NCI-H1694 treated with DMSO at 0.1 percent for 48 hours (cell line): ENCODE results near the gene CENPV.
A peak's percentile ranks its signal among the peaks of the same experiment; 100 is the strongest.
"Not testable (repeated sequence)": the region's sequence is repeated elsewhere in the genome, so short reads cannot be mapped to it uniquely, and the experiment has no call there.

ENCODE experiments used
- DNase-seq: peaks from one replicate; lab custom pipeline; 2025; lab: John Stamatoyannopoulos, UW

Gene CENPV

DNA sequence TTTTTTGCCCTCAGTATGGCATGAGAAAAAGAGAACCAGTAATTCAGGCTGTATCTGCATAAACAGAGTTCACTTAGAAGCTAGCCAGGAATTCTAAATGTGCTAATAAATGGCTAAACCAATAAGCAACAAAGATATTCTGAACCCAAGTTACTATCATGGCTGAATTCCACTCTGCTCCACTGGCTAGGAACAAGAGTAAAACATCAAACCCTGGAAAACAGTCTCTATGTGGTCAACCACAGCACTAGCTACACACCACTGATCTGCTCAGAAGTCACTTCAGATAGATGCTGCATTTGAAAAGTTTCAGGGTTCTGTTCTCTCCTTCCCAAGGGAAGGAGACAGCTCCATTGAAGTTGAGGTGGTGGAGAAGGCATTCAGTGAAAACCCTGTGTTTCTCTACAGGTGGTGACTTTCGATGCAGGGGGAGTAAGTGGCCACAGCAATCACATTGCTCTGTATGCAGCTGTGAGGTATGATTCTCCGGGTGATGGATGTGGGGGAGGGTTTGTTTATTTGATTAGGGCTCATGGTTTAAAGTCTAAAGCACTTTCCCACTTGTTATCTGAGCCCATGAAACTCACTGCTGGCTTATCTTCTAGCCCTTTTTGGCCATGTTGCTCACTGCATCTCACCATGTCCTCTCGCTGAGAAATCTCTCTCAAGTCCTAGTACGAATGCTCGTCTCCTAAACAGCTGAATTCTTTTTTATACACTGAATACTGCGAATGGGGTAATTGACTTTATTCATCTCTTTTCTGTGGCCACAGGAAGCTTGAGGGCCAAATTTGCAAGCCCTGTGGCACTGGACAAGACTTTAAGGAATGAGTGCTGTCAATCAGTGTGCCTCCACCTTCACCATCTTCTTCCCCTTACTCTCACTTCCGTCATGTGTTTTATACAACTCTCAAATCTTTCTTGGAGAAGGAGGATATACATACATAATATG lies 39.9 kb downstream of the CENPV start:
- no peak for DNase-seq

DNA sequence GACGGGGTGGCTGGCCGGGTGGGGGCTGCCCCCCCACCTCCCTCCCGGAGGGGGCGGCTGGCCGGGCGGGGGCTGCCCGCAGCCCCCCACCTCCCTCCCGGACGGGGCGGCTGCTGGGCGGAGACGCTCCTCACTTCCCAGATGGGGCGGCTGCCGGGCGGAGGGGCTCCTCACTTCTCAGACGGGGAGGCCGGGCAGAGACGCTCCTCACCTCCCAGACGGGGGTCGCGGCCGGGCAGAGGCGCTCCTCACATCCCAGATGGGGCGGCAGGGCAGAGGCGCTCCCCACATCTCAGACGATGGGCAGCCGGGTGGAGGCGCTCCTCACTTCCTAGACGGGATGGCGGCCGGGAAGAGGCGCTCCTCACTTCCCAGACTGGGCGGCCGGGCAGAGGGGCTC lies 41.2 kb downstream of the CENPV start:
- not testable (repeated sequence) for DNase-seq

DNA sequence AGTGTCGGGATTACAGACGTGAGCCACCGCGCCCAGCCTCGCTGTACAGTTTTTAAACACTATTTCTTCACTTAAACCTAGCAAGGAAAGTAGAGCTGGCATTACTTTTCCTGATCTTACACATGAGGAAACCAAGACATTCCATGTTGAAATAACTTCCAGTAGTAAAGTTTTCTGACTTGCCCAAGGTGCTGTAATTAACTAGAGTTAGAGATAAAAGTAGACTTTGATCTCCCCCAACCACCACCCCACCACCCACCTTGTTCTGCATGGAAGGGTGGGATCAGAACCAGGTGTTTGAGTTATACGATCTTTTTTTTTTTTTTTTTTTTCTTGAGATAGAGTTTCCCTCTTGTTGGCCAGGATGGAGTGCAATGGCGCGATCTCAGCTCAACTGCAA lies 47.1 kb downstream of the CENPV start:
- DNase-seq, result no peak

DNA sequence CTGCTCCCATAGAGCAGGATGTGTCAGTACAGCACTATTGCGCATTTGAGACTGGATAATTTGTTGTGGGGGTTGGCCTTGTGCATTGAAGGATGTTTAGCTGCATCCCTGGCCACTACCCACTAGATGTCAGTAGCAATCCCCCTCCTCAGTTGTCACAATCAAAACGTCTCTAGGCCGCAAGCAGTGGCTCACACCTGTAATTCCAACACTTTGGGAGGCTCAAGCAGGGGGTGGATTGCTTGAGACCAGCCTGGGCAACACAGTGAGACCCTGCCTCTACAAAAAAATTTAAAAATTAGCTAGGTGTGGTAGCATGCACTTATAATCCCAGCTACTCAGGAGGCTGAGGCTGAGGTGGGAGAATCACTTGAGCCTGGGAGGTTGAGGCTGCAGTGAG lies 48.4 kb downstream of the CENPV start:
- peak; percentile 27 for DNase-seq

DNA sequence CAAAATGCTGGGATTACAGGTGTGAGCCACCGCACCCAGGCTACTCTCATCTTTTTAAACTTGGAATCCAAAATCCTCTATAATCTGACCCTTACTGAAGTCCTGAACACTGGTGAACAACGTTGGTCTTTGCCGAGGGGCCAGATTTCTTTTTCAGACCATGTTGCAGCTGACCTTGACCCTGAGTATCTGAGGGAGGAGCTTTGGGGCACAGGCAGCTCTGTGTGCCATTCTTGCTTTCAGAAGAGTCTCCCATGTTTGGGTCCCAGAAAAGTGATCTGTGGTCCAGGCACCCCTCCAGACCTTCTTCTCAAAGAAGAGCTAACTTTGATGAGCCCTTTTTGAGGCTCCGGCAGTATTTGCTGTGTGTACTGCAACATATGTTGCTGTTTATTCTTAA lies 50.4 kb downstream of the CENPV start:
- DNase-seq, result no peak

DNA sequence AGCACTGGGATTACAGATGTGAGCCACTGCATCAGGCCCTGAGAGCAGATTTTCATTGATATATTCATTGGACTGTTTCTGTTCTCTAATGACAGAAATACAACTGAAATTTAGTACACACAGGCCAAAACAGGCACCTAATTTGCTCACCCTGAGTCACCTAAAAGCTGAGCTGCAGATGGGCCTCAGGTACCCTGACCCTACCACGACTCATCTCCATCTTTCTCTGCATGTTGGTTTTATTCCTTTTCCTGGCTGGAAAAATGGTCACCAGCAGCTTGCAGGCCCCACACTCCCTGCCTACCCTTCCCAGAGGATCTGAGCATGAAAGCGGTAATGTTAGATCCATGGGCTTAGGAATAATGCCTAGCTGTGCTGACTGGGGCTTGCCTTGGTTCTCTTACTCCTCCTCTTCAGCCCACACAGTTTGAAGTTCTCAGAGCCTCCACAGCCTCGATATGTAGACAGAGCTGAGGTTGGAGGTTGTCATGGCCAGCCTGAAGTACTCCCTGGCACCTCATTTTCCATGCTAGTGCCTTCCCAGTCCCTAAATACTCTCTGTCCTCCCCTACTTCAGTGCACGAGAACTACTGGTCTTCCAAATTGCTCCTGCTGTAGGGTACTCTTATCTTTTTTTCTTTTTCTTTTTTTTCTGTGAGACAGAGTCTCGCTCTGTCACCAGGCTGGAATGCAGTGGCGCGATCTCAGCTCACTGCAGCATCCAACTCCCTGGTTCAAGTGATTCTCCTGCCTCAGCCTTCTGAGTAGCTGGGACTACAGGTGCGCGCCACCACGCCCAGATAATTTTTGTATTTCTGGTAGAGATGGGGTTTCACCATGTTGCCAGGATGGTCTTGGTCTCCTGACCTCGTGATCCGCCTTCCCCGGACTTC lies 51.1 kb downstream of the CENPV start:
- no peak for DNase-seq

DNA sequence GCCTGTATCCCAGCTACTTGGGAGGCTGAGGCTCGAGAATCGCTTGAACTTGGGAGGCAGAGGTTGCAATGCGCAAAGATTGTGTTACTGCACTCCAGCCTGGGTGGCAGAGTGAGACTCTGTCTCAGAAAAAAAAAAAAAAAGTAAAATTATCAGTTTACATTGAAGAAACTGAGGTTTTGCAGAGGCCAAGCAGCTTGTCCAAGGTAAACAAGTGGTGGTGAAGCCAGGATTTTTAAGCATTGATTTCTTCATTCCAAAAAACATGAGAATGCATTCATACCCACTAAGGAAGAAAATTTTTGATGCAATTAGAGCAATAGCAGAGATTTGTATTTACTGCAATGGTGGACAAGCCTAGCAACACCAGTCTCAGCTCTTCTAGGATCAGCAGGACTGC lies 52.7 kb downstream of the CENPV start:
- DNase-seq, result no peak

DNA sequence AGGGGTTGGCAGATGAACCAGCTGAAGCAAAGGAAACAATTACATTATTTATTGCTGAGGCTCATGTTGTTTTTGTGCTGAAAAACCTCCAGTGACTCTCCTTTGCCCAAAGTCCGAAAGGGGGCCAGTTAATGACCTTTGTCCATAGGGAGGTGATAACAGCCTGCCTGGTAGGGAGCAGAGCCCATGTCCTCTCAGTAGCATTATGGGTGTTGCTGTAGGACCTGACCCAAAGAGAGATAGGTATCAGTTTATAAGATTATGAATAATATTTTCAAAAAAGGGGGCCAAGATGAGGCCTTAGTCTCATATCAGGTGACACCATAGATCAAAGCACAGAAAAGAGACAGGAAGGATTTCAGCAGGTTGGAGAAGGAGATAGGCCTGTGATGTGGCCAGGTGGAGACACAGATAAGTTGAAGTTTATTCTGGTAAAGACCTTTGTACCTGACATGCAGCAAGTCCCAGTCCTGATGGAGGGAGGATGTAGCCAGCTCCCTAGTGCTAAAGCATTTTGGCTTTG lies 55.1 kb downstream of the CENPV start:
- no peak for DNase-seq

DNA sequence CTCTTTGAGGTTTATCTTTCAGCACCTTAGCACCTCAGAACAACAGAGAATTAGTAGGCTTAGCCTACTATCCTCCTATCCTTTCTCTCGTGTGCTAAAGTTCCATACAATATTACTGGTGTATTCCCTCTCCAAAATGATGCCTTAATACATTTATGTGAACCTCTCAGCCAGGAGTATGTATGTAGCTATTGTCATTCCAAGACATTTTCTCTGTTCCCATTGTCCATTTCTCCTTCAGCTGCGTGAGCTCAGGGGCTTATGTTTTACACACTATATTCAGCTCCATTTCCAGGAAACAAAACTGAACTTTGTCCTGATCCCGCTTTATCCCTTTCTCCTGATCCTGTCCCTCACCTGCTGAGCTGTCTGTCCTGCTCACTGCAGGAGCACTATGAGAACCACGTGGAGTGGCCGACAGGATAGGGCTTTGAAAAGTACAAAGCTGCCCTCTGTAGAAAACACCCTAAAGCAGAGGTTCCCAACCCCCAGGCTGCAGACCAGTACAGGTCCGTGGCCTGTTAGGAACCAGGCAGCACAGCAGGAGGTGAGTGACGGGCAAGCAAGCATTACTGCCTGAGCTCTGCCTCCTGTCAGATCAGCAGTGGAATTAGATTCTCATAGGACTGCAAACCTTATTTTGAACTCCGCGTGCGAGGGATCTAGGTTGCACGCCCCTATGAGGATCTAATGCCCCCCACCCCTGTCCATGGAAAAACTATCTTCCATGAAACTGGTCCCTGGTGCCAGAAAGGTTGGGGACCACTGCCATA lies 55.7 kb downstream of the CENPV start:
- no peak for DNase-seq

DNA sequence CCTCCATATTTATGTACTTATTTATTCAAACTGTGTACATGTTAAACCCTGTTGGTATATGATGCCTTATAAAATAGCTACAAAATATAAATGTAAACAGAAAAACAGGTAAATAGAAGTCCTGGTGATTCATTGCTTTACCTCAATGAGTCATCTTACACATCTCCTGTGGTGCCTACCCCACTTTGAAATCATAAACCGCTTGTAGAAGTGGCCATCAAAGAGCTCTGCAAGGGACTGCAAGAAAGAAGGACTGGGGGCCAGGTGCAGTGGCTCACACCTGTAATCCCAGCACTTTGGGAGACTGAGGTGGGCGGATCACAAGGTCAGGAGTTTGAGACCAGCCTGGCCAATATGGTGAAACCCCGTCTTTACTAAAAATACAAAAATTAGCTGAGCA lies 57.2 kb downstream of the CENPV start:
- DNase-seq, result not testable (repeated sequence)

DNA sequence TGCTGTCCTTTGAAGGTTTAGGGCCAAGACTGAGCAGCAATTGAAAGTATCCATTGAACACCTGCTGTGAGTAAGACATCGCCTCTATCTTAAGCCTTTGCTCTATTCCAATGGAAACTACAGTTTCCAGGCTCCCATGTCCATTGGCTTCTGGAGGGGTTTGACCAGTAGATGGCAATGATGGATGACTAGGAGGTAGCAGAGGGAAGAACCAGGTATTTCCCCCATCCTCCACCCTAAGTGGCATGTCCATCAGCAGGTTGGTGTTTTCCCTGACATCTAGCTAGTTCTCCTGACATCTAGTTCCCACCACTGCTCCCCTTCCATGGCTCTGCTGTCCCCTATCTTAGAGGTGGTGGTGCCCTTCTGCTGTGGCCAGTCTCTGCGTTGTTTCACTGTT lies 58.7 kb downstream of the CENPV start:
- DNase-seq, result no peak

DNA sequence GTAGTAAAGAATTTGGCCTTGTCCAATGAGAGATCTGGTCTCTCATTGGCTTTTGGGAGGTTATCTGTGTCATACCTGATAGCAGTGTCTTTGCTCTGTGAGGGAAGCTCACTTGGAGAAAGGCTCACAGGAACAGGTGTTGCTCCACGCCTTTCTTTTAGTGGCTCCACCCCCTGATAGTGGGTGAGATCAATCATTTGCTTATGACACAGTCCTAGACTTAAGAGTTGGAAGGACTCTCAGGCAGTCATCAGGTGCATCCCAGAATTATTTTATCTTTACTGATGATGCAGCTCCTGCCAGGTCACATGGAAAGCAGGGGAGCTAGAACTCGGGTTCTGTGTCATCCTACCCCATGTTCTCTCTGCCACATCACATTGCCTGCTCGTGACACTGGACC lies 59.3 kb downstream of the CENPV start:
- DNase-seq, result no peak
